DMS 273 (cell line): ENCODE data around the gene MACO1.
"Not testable (repeated sequence)": the region's sequence is repeated elsewhere in the genome, so short reads cannot be mapped to it uniquely, and the experiment has no call there.

Experiments used
- DNase-seq: peaks from one replicate; lab custom pipeline; 2025; ENCODE audit not compliant: unreplicated experiment; lab: John Stamatoyannopoulos, UW

MACO1 gene

DNA sequence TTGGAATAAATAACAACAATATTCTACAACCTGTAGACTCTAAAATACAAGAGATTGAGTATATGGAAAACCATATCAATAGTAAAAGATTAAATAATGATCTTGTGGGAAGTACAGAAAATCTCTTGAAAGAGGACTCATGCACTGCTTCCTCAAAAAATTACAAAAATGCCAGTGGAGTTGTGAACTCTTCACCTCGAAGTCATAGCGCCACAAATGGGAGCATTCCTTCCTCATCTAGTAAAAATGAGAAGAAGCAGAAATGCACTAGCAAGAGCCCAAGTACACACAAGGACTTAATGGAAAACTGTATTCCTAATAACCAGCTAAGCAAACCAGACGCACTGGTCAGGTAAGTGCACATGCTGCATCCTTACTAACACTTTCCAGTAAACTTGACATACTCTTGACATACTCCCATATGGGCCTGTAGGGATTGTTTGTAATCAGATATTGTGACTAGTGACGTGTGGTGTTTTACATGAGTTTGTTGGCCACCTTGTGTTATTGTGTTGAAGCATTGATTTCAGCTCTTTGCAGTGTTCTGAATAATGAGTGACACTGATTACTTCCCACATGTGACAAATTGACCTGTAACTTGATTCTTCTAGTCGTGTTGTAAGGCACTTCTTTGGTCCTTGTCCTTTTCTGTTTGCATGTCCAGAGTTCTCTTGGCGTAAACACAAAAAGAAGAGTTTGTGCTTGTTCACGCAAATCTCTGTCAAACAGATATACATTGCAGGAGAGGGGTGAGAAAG is 28.0 kb downstream of the MACO1 start:
- no peak for DNase-seq

DNA sequence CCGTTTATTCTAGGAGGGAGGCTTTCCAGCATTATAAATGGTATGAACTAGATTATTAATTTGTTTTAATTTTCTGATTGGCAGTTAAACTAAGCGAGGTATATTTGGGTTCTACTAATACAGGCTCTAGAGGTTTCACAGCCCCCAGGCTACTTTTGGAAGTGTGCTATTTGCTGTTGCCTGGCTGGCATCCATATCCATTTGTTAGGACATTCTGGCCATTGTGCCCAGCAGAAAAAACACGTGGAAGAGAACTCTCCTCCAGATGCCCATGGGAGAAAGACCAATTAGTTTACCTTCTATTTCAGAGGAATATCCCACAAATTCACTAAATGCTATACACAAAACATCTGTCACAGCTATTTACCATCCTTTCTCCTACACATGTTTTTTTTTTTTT is 29.3 kb downstream of the MACO1 start:
- peak; percentile 72 for DNase-seq

DNA sequence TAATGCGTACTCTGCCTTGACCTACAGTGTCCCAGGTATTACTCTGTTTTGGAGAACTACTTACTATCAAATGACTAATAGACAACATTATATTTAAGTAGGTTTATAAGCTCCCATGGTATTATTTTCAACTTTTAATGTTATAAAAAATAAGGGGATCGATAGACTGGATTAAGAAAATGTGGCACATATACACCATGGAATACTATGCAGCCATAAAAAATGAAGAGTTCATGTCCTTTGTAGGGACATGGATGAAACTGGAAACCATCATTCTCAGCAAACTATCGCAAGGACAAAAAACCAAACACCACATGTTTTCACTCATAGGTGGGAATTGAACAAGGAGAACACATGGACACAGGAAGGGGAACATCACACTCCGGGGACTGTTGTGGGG is 30.1 kb downstream of the MACO1 start:
- DNase-seq, result not testable (repeated sequence)

DNA sequence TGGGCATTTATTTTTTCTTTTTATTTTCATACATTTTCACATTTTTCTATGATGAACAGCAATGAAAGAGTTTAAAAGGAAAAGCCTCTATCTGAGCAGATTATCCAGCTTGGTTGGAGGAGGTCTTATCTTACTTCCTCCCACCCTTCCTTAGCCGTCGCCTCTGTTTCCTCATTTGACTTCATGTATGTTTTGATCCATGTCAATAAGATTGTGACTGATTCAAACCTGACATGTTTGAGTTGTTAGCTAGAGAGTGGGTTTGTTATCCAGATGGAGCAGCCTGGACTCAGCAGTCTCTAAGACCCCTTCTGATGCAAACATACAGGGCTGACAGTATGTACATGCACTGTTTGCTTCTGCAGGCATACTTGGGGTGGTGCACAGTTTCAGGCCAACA is 31.2 kb downstream of the MACO1 start:
- no peak for DNase-seq

DNA sequence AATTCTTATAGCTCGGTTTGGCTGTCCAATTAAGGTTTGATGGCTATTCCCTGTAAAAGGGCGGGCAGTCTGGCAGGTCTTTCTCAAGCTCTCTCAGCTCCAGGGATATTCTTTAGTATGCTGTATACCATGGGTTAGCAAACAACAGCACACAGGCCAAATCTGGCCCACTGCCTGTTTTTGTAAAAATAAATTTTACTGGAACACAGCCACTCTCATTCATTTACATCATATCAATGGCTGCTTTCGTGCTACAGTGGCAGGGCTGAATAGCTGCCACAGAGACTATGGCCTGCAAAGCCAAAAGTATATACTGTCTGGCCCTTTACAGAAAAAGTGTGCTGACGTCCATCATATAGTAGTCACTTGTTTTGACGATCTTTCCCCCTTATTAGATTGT is 32.0 kb downstream of the MACO1 start:
- peak; percentile 40 for DNase-seq

DNA sequence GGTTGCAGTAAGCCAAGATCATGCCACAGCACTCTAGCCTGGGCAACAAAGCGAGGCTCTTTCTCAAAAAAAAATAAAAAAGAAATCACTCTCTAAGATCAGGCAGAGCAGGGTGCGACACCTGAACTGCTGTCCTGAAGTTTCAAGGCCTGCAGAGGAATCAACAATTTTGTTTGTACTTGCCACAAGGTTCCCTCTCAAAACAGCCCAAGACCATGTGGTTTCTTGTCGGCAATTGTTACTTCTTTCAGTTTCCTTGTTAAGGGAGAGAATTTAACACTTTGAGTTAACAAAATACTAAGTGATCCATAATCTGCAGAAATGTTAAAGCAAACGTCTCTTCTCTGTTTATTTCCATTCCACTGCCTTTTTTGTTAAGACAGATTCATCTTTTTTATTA is 36.5 kb downstream of the MACO1 start:
- DNase-seq, result no peak

DNA sequence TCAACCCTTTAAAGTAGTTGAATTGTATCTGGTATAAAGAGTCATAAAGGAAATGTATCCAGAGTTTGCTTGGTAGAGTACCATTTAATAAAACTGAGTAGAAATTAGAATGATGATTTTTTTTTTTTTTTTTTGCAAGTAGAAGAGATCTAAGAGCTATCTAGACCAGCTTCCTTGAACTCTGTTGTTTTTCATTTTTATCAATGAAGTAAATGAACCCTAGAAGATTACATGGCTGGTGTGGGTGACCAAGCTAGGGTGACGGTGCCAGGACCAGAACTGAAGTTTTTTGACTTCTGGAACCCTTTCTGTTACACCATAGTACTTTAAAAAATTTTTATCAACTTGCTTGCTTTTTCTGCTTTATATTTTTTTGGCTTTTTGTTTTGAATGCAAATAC is 36.9 kb downstream of the MACO1 start:
- no peak for DNase-seq

DNA sequence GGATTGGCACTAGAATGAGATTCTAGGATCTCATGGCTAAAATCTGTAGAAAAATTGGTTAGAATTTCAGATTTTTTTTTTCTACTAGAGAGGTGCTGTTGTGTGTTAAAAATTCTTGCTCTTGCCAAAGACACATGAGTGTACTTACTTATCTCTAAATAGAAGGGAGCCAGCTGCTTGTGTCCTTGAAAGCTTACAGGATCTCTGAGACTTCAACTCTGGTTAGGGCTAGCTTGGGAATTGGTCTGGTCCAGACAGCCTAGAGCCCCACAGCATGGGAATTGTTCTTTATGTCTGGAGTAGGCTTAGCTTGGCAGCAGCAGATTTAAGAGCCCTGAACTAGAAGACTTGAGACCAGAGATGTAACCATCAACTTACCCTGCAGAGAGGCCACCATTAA is 37.3 kb downstream of the MACO1 start:
- DNase-seq, result peak; percentile 42

DNA sequence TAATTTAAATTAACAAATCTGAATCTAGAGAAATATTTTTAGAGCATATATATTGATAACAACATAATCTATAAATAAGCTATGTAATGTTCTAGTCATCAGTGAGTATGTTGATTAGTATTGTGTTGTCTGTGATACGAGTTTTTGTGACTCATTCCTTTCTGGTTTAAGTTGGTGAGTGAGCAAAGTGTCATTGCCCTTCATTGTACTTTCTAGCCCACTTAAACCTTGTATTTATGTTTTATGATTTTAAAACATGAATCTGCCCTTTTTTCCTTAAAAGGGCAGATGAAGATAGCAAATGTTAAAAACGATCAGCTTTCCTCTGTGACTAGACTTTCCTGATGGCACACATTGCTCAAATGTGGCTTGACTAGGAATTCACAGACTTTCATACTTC is 38.5 kb downstream of the MACO1 start:
- DNase-seq, result no peak

DNA sequence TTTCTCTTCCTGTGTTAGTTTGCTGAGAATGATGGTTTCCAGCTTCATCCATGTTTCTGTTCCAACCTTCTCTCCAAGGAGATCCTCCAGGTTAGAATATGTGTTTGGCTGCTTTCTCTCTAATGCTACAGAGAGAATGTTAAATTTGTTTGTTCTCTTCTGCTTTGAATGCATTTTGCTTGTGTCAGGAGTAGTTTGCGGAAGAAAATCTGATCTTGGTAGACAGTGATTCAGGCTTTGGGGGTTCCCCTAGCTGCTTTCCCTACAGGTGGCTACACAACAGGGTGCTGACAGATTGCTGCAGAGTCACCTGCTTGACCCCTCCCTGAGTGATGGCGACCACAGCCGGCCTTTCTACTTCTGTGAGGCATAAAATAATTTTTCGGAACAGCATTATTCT is 41.8 kb downstream of the MACO1 start:
- no peak for DNase-seq

DNA sequence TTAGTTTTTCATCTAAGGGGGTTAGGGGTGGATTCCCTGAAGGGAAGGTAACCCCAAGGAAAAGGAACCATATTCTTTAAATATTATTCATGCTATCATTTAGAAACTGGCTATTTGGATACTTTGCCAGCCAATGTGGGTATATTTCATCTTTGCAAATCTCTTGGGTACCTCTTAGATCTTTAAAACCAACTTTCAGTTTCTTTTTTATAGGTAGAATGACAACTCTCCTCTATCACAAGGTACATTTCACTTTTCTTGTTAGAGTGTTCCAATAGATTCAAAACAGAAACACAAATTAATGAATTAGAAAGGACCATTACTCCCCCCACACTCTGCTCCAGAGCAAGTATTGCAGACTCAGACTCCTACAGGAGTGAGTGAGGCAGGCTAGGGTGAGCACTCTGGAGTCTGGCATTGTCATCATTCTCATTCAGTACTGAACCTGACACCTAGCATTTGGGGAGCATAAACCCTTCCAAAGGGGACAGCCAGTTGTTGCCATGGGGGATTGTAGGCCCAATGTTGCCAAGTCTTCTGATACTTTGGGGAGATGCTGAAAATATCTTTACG is 43.0 kb downstream of the MACO1 start:
- DNase-seq, result no peak

DNA sequence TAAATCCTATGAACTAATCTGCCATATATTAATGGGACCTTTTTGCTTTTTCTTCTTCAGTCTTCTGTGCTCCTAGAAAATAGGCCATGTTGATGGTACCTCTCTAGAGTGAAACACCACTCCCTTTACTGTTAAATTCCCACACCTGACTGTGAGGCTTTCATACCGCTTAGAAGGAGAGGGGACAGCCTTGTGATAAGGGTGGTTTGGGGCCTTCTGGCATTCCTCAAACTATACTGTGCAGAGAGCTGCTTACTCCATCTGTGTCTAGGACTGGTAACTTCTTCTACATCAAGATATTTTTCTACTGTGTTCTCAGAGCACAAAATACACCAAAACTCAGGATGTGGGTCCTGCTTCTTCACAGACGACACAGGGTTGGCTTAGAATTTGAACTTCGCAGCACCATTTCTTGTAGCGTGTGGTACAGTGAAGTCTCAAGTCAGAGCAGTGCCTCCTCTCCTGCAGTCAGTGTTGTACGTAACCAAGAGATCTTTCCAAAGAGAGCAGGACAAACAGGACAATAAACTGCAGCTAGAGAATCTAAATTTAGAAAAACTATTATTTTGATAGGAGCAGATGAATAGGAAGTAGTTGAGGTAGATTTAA is 43.8 kb downstream of the MACO1 start:
- DNase-seq, result no peak

DNA sequence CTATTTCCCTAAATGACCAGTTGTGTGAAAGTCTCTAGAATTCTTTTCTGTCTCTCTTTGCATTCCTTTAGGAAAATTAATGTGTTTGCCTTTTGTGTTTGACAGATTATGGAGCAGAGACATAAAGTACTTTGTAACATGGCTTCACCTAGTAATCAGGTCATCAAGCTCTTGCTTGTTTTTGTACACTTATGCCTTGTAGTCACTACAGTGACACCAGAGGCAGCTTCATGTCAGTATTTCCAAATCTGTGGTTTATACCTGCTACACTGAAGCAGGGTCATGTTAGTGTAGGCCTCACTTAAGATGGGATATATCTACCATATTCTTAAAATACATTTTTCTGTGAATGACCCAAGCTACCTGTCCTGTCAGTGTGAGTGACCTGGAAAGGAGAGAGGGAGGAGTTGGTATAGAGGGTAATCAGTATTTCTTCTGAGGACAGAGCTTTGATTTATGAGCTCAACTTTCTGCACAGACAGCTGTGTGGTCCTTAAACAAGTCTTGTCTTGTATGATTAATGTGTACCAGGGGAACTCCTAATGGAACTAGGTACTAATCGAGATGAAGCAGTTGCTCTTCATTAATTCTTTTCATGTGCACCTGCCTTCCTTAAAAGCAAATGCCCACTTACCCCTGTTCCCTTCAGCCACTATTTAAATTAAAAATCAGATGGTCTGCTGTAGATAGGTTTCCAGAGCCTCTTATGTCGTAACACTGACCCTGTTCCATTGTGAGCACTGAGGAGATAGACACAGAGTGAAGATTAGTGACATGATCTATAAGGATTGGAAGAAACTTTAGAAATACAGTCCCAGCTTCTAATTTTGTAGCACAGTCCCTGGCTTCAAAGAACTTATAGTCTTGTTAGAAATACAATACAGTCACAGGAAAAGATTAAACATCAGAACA is 45.7 kb downstream of the MACO1 start:
- DNase-seq, result peak; percentile 84

DNA sequence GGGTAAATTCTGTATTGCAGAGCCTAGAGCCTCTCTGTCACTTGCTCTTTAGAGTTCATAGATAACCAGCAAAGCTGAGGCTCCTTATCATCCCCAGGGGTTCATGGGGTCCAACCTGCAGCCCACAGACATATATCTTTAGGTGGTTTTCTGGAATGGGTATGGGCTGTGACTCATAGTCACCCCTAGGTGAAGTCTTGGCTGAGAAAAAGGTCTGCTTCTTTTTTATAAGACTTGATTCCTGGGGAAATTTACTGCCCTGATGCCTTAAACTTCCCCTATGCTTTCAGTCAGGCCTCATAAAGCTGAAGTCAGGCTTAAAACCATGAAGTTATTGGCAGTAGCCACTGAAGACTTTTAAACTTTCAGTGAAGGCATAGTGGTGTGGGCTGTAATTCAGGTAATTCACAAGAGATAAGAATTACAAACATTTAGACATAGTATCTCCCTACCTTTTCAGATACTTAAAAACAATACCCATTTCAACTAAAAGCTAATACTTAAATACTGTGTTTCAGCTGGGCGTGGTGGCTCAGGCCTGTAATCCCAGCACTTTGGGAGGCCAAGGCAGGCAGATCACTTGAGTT is 46.8 kb downstream of the MACO1 start:
- no peak for DNase-seq

DNA sequence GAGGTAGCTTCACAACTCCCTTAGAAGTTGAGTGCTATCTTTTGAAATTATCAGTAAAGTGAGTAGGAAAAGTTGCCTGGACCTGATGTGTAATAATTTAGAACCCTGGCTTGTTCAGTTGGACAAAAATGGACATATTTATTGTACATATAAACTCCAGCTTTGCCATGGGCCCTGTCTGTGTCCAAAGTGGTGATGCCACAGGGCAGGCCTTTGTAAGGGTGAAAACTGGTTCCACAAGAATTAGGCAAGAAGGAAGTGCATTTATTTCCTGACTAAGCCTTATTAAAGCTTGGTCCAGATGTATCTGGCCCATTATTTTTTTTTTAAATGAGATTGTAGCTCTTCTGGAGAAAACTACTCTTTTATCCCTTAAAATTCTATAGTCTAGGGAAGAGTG is 47.9 kb downstream of the MACO1 start:
- DNase-seq, result no peak

DNA sequence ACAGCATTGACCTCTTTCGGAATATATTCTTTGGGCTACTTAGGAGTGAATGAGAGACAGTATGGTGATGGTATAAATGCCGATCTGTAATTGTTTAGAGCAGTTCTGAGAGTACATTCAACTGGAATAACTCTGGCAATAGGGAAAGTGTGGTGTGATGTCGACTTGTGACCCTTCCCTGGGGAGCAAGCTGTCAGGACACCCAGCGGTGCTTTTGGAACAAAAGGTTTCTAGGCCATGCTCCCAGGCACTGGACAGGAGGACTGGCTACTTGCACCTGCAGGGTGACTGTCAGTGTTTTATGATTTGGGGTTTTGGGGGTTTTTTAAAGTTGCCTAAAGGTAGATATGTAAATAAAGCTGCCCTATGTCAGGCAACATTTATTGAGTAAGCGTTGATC is 50.9 kb downstream of the MACO1 start:
- DNase-seq, result no peak

DNA sequence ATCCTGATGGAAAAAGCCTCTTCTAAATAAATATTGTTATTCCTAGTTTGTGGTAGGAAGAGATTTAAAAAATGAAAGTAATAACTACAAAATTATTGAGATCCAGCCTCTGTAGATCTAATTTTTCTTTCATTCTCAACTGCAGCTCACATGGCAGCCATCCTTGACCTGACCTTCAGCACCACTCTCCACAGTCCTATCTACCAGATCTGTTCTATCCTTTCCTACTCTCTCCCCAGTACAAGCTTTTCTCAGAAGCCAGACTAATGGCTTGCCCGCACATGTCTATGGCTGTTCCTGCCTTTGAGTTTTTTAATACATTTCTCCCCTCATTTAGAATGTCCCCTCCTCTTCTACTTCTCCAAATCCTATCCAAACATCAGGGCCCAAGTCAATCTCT is 51.5 kb downstream of the MACO1 start:
- DNase-seq, result no peak

DNA sequence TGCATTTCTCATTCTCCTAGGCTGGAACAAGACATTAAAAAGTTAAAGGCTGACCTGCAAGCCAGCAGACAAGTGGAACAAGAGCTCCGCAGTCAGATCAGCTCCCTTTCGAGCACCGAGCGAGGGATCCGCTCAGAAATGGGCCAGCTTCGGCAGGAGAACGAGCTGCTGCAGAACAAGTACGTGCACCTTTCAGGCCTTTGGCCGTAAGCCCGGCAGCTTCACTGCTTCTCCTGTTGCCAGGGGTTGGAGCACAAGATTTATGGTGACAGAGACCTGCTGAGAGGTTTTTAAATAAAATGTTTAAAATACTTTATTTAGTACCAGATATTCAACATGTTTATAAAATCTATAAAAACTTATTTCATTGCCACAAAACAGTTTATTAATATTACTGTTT is 53.4 kb downstream of the MACO1 start:
- DNase-seq, result peak; percentile 48

DNA sequence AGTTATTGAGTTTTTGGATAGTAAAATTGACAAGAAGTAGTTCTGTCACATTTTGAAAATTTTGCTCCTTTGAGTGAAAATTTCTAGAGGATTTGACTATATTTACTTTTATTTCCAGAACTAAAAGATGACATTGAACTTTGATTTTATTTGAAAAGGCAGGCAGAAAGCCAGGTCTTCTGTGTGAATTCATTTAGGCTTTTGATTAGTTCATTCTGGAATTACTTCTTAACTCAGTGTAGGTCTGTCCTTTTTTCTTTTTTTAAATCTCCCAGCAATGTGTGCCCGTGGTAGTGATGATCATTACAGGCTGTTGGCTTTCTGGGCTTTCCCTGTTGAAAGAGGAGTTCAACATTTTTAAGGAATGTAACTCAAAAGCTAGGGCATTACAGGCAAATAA is 53.8 kb downstream of the MACO1 start:
- DNase-seq, result no peak

DNA sequence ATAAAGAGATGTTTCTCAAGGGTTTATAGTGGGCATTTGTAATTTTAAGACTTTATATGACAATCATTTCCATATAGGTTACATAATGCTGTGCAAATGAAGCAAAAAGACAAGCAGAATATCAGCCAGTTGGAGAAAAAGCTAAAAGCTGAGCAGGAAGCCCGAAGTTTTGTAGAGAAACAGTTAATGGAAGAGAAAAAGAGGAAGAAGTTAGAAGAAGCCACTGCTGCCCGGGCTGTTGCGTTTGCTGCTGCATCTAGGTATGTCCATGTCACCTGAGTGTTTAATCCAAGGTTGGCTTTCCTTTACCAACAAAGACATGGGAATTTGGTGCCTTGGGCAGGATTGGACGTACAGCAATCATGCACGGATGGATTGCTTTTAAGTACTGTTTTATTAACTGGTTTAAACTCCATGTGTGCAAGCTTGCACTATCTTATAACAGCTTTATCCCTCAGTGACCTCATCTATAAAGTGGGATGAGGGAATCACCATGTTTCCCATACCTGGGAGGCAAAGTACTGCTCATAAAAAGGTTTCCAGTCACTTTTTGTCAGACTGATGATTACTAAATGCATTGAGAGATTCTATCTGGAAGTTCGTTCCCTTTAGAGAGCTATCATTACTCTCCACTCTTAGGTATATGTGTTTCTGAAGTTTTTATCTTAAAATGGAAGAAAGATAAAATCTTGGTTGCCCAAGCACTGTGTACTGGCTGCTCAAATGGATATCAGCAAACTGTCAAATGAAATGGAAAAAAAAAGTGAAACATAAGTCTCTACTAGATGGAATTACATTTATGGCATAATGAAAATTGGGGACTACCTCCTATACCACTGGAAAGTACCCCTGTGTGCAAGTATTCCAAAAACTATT is 55.1 kb downstream of the MACO1 start:
- DNase-seq, result no peak
